ENCODE measurements around the gene KCNT1.

GRCh38 chr9:135674977-135675376, 27.0 kb upstream of the KCNT1 start:
- TF ChIP-seq CTCF (IDR thresholded peaks at IDR 0.05): no peak
- TF ChIP-seq POLR2A (IDR thresholded peaks at IDR 0.05): no peak

Data from uterus (tissue), 2 donors.